ENCODE results near the gene PLXNC1. TPM values are rescaled to one million over a fixed set of nuclear protein-coding genes. Genes with fewer than 3 reads are reported as not detected.
A peak's percentile ranks its signal among the peaks of the same experiment; 100 is the strongest.

PLXNC1 gene
- total RNA-seq, 1 donor from 2014 or later = 28.0 TPM

DNA sequence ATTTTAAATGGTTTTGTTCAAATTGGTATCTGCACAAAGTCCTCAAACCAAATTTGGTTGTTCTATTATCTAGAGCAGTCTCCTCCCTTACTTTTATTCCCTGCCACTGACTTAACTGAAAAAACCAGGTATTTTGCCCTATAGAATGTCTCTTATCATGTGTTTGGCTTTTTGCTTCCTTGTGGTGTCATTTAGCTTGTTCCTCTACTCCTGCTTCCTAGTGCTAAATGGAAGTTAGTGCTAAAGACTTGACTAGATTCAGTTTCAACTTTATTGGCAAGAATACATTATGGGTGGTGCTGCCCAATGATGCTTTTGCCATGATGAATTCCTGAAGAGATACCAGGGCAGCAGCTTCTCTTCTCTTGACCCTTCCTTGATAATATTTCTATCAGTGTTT lies 29.7 kb downstream of the PLXNC1 start:
- ATAC-seq (no peak), DNase-seq (no peak)
- peaks cover 12% of the 10 kb centered on the region for H3K4me1 ChIP-seq
- intact Hi-C loops (cut with DNase I) = no loop called here
- H3K27me3 ChIP-seq (ENCODE audit: low read depth) = no peaks in the 10 kb centered on the region
- TF ChIP-seq, protein P1, sequence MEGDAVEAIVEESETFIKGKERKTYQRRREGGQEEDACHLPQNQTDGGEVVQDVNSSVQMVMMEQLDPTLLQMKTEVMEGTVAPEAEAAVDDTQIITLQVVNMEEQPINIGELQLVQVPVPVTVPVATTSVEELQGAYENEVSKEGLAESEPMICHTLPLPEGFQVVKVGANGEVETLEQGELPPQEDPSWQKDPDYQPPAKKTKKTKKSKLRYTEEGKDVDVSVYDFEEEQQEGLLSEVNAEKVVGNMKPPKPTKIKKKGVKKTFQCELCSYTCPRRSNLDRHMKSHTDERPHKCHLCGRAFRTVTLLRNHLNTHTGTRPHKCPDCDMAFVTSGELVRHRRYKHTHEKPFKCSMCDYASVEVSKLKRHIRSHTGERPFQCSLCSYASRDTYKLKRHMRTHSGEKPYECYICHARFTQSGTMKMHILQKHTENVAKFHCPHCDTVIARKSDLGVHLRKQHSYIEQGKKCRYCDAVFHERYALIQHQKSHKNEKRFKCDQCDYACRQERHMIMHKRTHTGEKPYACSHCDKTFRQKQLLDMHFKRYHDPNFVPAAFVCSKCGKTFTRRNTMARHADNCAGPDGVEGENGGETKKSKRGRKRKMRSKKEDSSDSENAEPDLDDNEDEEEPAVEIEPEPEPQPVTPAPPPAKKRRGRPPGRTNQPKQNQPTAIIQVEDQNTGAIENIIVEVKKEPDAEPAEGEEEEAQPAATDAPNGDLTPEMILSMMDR (IDR thresholded peaks at IDR 0.05) = no peak
- H3K27ac ChIP-seq = no peak overlapping the region
- no peak overlapping the region for H3K4me3 ChIP-seq
- no peaks in the 10 kb centered on the region for H3K36me3 ChIP-seq
- H3K9me3 ChIP-seq = peaks cover 5% of the 10 kb centered on the region

DNA sequence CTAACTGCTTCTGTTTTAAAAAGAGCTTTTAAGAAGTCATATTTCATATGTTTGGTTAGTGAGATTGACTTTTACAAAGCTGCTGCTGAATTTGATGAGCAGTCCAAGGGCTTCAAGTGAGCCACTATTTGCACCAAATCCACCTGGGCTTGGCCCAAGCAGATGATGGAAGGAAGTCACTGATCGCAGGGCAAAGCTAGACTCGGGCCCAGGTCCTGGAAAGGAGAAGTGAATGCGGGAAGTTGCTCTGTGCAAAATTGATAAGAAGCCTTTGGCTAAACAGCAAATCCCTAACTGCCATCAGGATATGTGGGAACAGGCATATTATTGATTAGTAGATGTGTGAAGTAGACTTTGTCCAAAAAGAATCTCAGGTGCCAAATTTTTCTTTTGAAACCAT lies 30.5 kb downstream of the PLXNC1 start:
- no peaks in the 10 kb centered on the region for H3K27me3 ChIP-seq (ENCODE audit: low read depth)
- intact Hi-C loops (cut with DNase I) = no loop called here
- H3K4me3 ChIP-seq = no peak overlapping the region
- H3K27ac ChIP-seq = no peak overlapping the region
- no peaks in the 10 kb centered on the region for H3K36me3 ChIP-seq
- TF ChIP-seq, protein P1 (IDR thresholded peaks at IDR 0.05) = no peak
- H3K9me3 ChIP-seq = peaks cover 5% of the 10 kb centered on the region
- DNase-seq (no peak), ATAC-seq (no peak)
- H3K4me1 ChIP-seq = peaks cover 7% of the 10 kb centered on the region

DNA sequence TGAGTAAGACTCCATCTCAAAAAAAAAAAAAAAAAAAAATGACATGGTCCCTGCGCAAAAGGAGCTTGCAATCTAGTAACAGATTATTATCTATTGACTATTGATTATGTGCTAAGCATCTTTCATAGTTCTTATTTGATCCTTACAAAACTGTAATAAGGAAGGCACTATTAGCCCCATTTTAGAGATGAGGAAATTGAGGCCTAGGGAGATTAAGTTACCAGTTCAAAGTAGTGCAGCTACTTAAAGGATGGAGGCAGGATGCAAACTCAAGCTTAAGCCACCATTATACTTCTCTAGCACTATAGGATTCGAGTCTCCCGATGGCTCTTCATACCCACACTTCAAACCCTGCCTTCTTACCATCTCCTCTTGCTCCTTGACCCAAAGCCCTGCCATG lies 31.3 kb downstream of the PLXNC1 start:
- no peak for ATAC-seq
- DNase-seq = no peak
- no peak overlapping the region for H3K4me3 ChIP-seq
- intact Hi-C loops (cut with DNase I) = no loop called here
- peaks cover 5% of the 10 kb centered on the region for H3K9me3 ChIP-seq
- no peaks in the 10 kb centered on the region for H3K4me1 ChIP-seq
- no peak overlapping the region for H3K27ac ChIP-seq
- H3K27me3 ChIP-seq (ENCODE audit: low read depth) = no peaks in the 10 kb centered on the region
- no peaks in the 10 kb centered on the region for H3K36me3 ChIP-seq
- TF ChIP-seq, protein P1 (IDR thresholded peaks at IDR 0.05) = no peak

DNA sequence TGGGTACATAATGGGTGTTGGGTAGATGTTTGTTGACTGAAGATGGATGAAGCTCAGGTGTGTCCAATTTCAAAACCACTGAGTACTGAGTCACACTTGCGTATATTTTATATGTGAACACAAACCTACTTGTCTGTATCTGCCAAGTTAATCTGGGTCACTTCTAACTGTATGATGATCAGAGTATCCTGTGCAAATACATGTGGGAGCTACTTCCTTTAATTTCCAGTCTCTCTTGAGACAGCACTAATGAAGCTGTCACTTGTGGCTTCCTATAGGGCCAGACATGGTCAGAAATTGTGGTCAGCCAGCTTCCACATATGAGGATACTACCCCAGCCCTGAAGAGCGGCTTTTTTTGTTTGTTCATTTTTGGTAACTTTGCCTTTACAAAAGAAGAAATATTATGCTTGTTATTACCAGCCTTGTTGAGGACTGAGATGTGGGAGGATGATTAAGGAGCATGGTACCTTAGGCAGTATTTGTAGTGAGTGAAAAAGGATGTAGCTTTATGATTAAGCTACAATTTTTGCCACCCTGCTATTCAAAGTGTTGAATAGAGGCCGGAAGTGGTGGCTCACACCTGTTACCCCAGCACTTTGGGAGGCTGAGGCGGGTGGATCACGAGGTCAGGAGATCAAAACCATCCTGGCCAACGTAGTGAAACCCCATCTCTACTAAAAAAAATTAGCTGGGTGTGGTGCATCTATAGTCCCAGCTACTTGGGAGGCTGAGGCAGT lies 32.4 kb downstream of the PLXNC1 start:
- DNase-seq (no peak), ATAC-seq (peak; percentile 50 to 82)
- no peak overlapping the region for H3K4me3 ChIP-seq
- no peaks in the 10 kb centered on the region for H3K27me3 ChIP-seq (ENCODE audit: low read depth)
- intact Hi-C loops (cut with DNase I) = no loop called here
- H3K36me3 ChIP-seq = peaks cover 4% of the 10 kb centered on the region
- no peak overlapping the region for H3K27ac ChIP-seq
- peaks cover 5% of the 10 kb centered on the region for H3K9me3 ChIP-seq
- TF ChIP-seq, protein P1 (IDR thresholded peaks at IDR 0.05) = no peak
- H3K4me1 ChIP-seq = no peaks in the 10 kb centered on the region

DNA sequence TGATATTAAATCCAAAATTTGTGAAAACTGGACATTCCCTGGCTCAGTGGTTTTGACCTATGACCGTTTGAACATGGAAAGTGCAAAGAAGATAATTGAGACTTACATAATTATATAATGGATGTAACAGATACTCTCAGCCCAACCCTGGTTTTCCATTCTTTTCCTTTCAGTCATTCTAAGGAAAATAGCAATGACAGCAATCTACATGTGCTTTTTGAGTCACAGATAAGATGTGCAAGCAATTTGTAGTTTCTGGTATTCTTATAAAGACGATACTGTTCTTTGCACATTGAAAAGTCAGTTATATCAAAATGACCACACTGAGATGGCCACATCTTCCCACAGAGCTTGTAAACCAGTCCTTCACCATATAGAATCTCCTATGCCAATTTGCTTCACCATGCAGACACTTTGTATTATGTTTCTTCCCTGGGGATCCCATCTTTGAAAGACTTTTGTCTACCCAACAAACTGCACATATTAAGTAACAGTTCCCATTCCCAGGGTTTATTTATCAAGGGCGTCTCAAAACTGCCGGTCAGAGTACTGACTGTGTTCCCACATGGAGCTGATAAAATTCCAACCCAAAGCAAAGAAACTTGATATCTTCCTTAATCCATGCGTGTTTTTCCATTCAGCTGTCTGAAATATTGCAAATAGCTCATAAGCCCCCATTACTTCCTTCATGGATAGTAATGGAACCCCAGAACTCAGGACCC lies 34.8 kb downstream of the PLXNC1 start:
- DNase-seq = no peak
- Histone ChIP-seq H3K27ac (no peak overlapping the region), H3K4me1 (no peaks in the 10 kb centered on the region), H3K27me3 (ENCODE audit: low read depth) (no peaks in the 10 kb centered on the region), H3K9me3 (peaks cover 3% of the 10 kb centered on the region), H3K4me3 (no peak overlapping the region), H3K36me3 (peaks cover 11% of the 10 kb centered on the region)
- intact Hi-C loops (cut with DNase I) = no loop called here
- ATAC-seq = no peak
- TF ChIP-seq, protein P1 (IDR thresholded peaks at IDR 0.05) = no peak
